ENCODE data around the gene NBPF9. TPM values are rescaled to one million over a fixed set of nuclear protein-coding genes. Genes with fewer than 3 reads are reported as not detected.
"Not testable (repeated sequence)": the region's sequence is repeated elsewhere in the genome, so short reads cannot be mapped to it uniquely, and the experiment has no call there.

Gene NBPF9
- total RNA-seq, 1 donor from 2014 or later: 10.3 TPM

DNA sequence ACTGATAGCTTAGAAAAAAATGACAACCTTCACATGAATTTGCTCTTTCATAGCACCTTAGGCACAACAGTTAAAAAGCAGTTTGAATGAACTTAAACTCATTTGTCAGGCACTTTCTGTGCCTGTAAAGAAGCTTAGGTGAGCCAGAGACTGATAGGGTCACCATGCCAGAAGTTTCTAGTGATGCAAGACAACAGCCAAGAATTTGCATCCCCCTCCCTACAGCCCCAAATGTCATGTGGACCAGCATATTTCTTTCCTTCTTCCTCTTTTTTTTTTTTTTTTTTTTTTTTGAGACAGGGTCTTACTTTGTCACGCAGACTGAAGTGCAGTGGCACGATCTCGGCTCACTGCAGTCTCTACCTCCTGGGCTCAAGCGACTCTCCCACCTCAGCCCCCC is 89.8 kb downstream of the NBPF9 start:
- DNase-seq: not testable (repeated sequence)

GRCh38 chr1:149012599-149012998 is 90.8 kb downstream of the NBPF9 start:
- DNase-seq: not testable (repeated sequence)

DNA sequence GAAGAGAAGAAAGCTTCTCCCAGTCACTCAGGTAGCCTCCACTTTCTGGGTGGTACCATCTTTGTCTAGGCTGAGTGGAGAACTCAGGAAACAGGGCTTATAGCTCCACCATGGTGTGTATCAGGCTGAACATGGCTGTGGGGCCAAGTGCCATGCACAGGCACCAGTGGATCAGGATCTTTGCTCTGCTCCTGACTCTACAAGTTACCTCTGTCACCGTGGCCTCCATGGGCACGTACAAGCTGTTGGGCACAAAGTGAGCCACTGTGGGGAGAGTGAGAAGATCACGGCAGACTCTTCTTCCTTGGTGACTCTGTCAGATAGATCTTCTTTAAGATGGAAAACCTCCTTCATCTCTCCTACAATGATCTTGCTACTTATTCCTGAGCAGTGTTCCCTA is 93.6 kb downstream of the NBPF9 start:
- DNase-seq: not testable (repeated sequence)

- not testable (repeated sequence) for DNase-seq
These were observed 94.6 kb downstream of the NBPF9 start for GRCh38 chr1:149008769-149009168.

GRCh38 chr1:149008326-149008725 is 95.0 kb downstream of the NBPF9 start:
- not testable (repeated sequence) for DNase-seq

Data from occipital lobe (tissue), 2 donors.